Left cardiac atrium (tissue), 4 donors: ENCODE data around the gene HOXA7. TPM values are rescaled to one million over a fixed set of nuclear protein-coding genes. Genes with fewer than 3 reads are reported as not detected.

Source experiments
- ATAC-seq, 2 donors: fragments of 200-7000 bp; cut with Tn5 transposase; one replicate each; pipeline ENCODE4 v1.9.1; 2020; ENCODE audit warnings: mild to moderate bottlenecking in 2 of 2, moderate library complexity in 2 of 2
- DNase-seq: peaks from one replicate; pipeline ENCODE4 v3.0.0-alpha.2; 2020
- intact Hi-C, 2 donors: fragments of 100-400 bp; cut with DNase I; formaldehyde crosslinking; loops; one replicate each; pipeline versions ENCODE4 v1.14.1 to v1.15.1; 2022 to 2023
- total RNA-seq, 2 donors: library from RNA; stranded (reverse); fragmentation: NEBNext Ultra II Directional; extraction: Animal tissue kit (Norgen Biotek cat#: 25700); gene quantifications; one replicate each; pipeline ENCODE4 v1.2.1, GENCODE V29; 2021
- donor health status: DM: no; HTN: yes; CAD: no.
- donor health status: DM: no; HTN: yes; CAD: no; lungs with severe emphysema.
- donor health status: DM: yes; HTN: yes; CAD: no.
- donor health status: Dilated cardiomyopathy.

Gene HOXA7
- total RNA-seq, 2 donors from 2014 or later = 0.12 to 0.39 TPM

DNA sequence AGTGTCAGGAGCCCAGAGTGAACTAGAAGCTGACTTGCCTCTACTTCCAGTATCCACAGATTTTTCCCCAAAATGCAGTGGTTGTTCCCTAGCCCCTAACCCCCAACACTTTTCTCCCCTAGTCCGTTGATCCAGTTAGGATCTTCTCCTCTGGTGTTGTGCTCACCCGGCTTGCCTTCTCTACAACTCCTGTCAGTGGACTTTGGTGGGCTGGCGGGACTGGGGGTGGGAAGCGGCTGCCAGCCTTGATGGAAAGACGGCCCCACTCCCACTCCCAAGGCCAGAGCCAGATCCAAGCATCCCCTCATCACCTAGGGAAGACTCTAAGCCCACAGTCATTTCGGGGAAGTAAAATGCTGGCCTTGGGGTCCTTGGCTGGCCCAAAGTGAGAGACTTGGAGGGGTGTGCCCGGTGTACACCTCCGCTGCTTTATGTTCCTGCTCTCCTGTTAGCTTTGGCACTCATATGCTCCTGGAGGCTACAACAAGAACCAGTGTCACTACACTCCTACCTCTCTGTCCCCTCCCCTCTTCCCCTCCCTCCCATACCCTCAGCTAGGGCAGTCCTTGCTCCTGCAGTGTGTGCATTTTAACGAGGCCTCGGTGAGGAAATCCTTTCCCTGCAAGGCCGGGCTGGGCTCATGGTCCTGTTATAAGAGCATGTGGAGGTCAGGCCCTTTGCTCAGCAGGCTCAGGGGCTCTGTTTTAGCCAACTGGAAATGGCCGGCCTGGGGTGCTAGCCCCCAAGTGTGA, 18.6 kb upstream of the HOXA7 start:
- intact Hi-C loops = no loop called here
- ATAC-seq (no peak), DNase-seq (no peak)

DNA sequence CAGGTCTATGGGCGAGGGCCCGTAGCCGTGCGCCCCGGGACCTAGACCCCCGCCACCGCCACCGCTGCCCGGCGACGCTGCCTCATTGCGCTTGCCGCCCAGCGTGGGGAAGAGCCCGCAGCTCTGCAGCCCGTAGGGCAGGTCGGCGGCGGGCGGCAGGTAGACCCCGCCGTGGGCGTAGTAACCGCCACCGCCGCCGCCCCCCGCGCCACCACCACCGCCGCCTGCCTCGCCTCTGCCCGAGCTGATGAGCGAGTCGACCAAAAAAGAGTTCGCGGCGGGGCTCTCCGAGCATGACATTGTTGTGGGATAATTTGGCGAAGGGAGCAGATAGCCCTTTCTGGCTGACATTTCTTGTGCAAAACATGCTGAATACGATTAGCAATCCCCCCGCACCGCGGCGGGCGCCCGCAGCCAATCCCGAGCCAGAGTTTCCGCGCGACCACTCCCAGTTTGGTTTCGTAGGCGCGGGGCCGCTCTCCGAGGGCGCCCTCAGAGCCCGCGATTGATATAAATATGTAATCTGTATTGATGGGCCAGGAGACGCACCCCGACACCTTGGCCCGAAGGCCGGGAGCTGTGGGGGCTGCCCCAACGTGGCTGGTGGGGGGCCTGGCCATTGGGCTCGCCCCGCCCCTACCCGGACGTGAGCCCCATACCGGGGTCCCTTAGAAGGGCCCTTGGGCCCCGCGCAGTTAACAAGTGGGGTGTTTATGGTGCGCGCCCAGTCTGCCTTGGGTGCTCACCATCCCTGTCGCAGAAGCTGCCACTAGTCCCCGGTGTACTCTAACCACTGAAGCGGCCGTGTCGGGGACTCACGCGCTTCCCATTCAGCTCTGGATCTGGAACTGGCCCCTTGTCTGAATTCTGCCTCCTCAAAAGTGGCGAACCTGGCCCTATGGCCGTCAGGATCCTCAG, 17.7 kb upstream of the HOXA7 start, which contains the start of gene HOXA10:
TSS of gene HOXA10 (minus strand) at position 365 of the 918 bp plus-strand sequence. CDS start at position 351, 14 bp downstream.
- ATAC-seq (no peak), DNase-seq (no peak)
- intact Hi-C loops = no loop called here

DNA sequence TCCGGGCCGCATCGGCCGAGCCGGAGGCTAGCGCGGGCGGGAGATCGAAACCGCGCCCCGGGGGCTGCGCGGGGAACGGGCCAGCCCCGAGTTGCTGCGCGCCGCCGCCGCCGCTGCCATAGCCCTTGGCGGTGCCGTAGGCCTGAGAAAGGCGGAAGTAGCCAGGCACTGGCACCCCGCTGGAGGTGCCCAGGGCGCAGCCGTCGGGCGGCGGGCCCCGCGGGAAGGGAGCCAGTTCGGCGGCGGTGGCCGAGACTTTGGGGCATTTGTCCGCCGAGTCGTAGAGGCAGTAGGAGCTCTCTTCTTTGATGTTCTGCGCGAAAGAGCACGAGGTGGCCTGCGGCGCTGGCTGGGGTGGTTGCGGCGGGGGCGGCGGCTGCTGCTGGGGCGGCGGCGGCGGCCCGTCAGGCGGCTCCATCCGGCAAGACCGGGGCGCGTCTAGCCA, 17.1 kb upstream of the HOXA7 start:
- no peak for DNase-seq
- intact Hi-C loops = no loop called here
- peak; percentile 48 to 64 for ATAC-seq

DNA sequence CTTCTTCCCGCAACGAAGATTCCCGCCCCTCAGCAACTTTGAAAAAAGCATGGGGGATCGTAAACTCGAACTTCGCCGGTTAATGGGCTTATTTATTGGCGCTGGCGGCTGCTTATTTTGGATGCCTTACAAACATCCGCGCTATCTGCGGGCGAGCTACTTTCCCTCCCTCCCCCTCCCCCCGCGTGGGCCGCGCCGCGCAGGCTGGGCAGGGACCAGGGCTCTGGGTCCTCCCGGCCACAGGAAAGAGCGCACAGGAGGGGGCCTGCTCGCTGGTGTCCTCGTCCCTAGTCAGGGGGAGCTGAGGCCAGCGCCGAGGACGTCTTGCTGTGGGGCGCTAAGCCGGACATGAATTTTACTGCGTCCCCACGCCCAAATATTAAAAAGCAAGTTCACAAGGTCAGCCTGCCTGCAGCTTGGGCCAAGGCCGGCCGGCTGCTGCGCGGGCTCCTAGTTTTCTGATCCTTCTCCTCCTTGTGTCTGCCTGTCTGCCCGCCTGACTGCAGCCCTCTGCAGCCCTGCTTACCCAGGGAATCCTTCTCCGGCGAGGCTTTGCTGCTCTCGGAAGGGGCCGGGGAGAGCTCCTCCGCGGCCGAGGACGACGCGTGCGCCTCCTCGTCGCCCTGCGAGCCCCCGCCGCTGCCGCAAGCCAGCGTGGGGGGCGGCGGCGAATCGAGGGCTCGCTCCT, 16.5 kb upstream of the HOXA7 start:
- DNase-seq (peak; percentile 21), ATAC-seq (peak; percentile 41 to 47)
- intact Hi-C loops = no loop called here

DNA sequence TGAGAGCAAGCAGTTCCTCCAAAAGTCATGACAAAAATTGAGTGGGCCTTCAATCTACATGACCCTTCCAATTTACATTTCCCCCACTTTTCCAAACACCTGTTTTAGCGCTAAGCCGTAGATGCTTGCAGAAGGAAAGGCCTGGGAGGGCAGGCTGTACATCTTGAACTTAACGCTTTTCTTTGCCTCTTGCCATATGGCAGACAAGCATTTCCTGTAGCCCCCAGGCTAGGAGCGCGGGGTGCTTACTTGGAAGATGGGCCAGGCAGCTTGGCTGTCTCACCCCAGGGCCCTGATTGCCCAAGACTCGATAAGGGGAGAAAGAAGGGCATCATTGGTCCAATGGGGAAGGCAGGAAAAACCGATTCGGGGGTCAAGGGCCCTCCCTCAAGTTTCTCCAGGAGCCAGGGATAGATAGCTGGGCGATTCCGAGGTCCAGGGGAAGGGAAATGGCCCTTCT, 15.9 kb upstream of the HOXA7 start:
- DNase-seq (peak; percentile 8), ATAC-seq (no peak)
- intact Hi-C loops = no loop called here

DNA sequence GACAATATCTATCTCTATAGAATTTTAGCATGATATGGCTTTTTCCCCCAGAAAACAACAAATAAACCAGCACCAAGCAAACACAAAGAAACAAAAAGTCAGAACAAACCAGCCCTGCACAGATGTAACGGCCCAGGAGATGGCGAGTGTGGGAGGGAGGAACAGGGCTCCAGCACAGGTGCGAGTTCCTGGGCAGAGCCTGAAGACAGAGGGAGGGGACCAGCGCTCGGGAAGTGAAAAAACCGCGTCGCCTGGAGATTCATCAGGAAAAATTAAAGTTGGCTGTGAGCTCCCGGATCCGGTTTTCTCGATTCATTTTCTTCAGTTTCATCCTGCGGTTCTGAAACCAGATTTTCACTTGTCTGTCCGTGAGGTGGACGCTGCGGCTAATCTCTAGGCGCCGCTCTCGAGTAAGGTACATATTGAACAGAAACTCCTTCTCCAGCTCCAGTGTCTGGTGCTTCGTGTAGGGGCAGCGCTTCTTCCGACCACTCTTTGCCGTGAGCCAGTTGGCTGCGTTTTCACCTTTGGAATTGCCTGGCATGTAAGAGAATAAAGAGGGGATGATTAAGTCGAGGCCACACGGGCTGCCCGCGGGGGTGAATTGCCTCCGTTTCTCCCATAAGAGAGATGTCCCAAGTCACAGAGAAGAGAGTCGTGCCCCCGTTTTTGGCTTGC, 15.3 kb upstream of the HOXA7 start:
- DNase-seq = peak; percentile 11
- ATAC-seq = no peak
- intact Hi-C loops = no loop called here

DNA sequence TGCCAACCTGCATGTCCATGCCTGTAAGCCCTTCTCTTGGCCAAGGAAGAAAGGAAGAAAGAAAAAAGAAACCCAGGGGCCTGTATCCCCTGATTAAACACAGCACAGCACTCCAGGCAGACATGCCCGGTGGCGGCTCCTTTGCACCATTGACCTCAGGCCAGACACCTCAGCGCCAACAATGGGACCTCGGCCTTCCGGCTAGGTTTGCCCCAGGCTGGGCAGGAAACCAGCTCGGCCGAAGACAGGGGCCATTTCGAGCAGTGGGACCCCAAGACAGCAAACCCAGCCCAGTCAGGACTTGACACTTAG, 14.8 kb upstream of the HOXA7 start:
- peak; percentile 14 for DNase-seq

DNA sequence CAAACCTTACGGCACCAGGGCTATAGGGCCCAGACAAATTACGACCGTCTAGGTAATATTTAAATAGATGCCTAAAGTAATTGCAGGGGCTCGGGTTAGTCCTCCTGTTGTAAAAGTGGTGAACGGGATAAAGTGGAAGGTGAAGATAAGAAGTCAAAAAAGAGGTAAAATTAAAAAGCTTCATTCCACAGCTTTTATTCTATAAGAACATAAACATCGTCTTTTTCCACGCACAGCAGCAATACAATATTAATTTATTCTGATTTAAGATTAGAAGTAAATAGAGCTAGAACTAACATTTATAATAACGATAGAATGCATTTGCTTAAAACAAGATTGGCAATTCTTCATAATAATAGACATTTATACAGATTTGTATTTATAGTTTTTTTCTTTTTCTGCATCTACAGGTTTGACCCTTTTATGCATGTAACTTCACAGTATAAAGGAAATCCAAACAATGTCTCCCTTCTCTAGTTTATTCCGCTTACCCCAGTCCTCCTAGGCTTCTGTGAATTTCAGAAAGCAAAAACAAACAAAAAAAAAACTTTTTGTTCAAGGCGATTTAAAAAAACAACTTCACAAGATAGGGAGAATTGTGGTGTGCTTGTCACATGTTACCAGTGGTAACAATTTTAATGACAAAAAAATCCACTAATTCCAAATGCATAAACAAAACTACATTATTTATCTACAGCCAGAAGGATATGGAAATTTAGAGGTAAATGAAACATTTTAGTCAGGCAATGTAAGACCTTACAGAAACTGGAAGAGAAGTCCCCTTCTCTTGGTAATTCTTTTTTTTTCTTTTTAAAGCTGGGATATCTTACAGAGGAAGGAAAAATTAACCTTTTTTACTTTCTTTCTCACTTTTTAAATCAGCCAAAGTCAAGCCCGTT, 14.2 kb upstream of the HOXA7 start:
- ATAC-seq = no peak
- DNase-seq = no peak
- intact Hi-C loops = no loop called here

More for the DNA sequence above, 14.8 kb upstream of the HOXA7 start:
- intact Hi-C loops = no loop called here
- no peak for ATAC-seq

DNA sequence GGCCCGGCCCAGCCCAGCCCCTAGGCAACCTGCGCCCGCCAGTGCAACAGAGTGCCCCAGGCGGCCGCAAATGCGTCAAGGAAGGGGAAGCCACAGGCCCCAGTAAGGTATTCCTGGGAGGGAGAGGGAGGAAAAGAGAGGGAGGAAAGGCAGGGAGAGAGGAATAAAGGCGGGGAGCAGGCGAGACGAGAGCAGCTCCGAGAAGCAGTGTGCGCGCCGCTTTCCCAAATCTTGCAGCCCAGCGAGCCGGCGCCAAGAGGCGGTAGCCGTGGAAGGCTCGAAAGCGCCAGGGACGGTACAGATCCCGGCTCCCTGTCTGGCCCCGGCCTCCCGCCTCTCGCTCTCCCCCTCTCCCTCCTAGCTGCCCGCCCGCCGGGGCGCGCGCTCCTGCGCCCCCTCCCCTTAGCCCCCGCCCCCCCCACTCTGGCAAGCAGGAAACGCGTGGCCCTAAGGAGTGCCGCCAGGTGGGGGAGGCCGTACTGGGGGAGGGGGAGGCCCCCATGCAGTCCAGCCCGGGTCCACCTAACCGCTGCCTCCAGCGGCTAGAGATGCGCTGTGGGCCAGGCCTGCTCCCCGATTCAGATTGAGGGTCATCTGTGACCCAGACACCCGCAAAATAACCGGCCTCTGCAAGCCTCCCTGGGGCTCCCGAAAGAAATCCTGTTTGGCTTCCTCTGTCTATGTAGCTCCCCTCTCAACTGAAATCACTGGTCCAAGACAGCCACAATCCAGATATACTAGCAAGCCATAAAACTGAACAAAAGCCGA, 13.4 kb upstream of the HOXA7 start:
- DNase-seq (peak; percentile 16), ATAC-seq (no peak)
- intact Hi-C loops = loop anchor here (10.0 kb wide), 2 partner anchors 785 to 1305 kb away; no protein-coding TSS in a partner anchor

DNA sequence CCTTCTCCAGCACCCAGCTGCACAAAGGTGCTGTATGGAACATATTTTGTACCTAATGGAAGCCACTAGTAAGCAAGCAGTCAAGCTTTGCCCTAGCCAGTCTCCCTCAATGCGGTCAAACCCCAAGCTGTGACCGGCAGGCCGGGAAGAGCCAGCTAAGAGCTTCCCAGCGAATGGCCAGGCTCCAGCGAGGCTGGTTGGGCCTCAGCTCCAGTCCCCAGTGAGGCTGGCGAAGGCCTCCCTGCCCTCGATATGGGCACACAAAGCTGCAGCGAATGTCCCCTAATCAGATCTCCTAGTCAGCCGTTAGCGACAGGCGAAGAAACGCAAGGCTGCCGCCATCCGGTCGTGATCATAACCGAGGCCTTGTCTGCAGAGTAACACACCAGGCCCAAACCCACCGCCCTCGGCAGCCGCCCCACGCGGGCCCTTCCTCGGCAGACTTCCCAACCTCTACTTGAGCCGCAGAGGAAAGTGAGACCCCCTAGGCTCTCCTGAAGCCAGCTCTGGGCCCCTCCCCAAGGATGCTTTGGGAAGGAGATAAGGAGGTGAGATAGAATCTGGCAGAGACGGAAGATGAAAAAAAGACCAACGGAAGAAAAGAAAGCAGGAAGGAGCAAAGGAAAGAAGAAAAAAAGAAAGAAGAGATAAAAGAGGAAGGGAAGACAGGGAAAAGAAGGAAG, 11.9 kb upstream of the HOXA7 start:
- DNase-seq (peak; percentile 10), ATAC-seq (no peak)
- intact Hi-C loops = loop anchor here (10.0 kb wide), 2 partner anchors 784 to 1304 kb away; no protein-coding TSS in a partner anchor

DNA sequence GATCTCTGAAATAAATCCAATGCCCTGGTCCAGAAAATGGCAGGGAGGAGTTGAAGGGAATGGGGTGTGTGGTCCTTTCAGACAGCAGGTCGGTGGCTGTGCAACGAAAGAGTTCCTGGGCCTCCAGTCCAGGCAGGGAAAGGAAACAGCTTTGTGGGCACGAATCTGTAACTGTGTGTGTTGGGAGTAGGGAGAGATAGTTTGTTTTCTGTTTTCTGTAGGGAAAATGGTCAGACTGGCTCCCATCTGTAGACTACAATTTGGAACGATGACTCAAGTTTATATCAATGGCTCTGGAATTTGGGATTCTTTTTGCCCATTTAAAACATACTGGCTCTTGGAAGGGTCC, 11.4 kb upstream of the HOXA7 start:
- no peak for ATAC-seq
- intact Hi-C loops = loop anchor here (10.0 kb wide), 2 partner anchors 783 to 1303 kb away; no protein-coding TSS in a partner anchor
- DNase-seq = no peak

DNA sequence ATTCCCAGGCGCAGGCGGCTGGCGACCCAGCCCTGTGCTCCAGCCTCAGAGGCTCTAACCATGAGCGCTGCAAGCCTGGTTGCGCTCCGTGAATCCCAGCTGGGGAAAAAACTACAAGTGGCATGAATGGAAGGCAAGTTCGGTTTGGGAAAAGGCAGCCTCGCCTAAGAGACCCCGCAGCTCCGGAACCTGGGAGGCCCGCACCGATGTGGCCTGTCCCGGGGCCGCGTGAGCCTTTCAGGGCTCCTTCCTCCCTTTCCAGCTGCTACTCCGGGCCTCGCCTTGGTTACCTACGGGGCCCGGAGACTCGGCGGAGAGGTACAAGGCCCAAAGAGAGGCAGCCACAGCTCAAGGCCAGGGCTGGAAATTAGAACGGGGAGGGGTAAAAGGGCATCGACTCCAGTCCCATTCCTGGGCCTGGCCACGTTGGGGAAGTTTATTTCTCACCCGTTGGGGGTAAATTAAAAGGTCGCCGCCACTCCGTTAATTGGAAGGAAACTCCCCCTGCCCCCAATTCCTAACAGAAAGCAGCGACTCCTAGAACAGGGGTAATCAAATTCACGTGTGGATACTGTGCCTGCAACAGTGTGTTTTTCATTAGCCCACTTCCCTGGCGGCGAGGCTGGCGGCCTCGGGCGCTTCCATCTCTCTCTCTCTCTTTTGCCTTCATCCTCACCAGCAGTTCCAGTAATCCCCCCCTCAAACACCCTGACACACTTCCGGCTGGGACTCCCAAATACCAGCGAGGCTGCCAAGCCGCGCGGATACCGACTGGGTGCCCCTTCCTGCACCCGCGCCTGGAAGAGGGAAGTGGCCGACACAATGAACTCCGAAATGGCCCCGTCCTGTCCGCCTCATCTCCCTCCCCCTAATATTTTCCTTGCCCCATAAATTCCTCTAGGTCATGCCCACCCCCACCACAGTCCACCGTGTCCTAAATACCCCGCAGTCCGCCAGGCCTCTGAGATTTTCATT, 10.3 kb upstream of the HOXA7 start:
- intact Hi-C loops = loop anchor here (10.0 kb wide), 2 partner anchors 782 to 1302 kb away; no protein-coding TSS in a partner anchor
- peak; percentile 14 for DNase-seq
- no peak for ATAC-seq

DNA sequence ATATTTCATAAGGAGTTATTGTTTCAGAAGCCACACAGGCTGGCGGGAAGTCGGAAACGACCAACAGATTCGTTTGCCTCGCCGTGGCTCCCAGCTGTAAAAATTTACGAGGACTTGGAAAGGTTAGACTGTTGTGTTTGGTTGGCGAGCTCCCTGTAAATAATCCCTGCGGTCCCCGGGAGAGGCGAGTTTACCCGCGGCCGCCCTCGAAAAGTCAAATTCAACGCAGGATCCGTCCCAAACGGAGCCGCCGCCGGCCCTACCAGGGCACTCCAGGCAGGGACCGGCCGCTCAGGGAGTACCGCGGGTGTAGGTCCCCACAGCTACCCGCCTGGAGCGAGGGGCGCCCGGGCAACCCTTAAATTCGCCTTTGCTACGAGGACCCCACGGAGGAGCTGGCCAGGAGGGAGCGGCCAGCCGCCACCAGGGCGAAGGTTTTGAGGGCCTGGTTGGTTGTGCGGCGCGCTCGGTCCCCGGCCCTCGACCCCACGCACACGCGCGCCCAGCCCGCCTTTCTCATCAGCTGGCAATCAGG, 9.6 kb upstream of the HOXA7 start:
- intact Hi-C loops = loop anchor here (10.0 kb wide), 2 partner anchors 781 to 1301 kb away; no protein-coding TSS in a partner anchor
- ATAC-seq (no peak), DNase-seq (peak; percentile 15)

DNA sequence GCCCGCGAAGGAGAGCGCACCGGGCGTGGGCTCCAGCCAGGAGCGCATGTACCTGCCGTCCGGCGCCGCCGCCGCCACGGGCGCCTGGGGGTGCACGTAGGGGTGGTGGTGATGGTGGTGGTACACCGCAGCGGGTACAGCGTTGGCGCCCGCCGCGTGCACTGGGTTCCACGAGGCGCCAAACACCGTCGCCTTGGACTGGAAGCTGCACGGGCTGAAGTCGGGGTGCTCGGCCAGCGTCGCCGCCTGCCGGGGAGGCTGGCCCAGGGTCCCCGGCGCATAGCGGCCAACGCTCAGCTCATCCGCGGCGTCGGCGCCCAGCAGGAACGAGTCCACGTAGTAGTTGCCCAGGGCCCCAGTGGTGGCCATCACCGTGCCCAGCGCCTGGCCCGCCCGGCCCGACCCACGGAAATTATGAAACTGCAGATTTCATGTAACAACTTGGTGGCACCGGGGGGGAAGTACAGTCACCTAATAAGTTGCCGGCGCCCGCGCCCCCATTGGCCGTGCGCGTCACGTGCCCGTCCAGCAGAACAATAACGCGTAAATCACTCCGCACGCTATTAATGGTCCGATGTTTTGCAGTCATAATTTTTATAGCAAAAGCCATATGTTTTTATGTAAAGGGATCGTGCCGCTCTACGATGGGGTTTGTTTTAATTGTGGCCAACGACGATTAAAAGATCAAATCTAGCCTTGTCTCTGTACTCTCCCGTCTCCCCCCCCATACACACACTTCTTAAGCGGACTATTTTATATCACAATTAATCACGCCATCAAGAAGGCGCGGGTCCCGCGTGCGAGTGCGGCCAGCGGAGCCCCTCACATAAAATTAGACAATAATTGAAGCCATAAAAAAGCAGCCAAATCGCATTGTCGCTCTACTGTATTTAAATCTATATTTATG, 8.9 kb upstream of the HOXA7 start, which contains the start of gene HOXA9:
TSS of gene HOXA9 (minus strand) at position 449 of the 907 bp plus-strand sequence. CDS start at position 369, 80 bp downstream.
- peak; percentile 30 for DNase-seq
- ATAC-seq = no peak
- intact Hi-C loops = loop anchor here (10.0 kb wide), 2 partner anchors 781 to 1301 kb away; no protein-coding TSS in a partner anchor
